Measurements from ENCODE around the gene MAS1L.

GRCh38 chr6:29465279-29465678, 22.5 kb downstream of the MAS1L start:
- TF ChIP-seq CTCF (IDR thresholded peaks at IDR 0.05) = no peak
- no peak for TF ChIP-seq ZFX (IDR thresholded peaks at IDR 0.05; ENCODE audit: borderline replicate concordance)
